GM12878 (cell line): ENCODE measurements around the gene HPCA. TPM values are rescaled to one million over a fixed set of nuclear protein-coding genes. Genes with fewer than 3 reads are reported as not detected.
"Not testable (repeated sequence)": the region's sequence is repeated elsewhere in the genome, so short reads cannot be mapped to it uniquely, and the experiment has no call there.

Experiments used
- ATAC-seq: fragments of 200-7000 bp; cut with Tn5 transposase; 3 replicates; pipeline ENCODE4 v1.9.1; 2020; ENCODE audit warnings: mild to moderate bottlenecking, moderate library complexity
- BruUV-seq: library from RNA; stranded (reverse); fragments of 400-500 nt; replicated peaks from 2 replicates; lab custom pipeline; 2021; lab: Mats Ljungman, UMichigan
- CTCF ChIA-PET: fragments of 300-600 bp; sonication (Branson Sonifier 250); formaldehyde crosslinking; extraction: SDS; loops from one replicate; lab custom pipeline; 2021; ENCODE audit warnings: inconsistent platforms; lab: Yijun Ruan, JAX
- POLR2A ChIA-PET: fragments of 350-600 bp; formaldehyde crosslinking; extraction: SDS; loops from one replicate; lab custom pipeline; 2021; ENCODE audit warnings: inconsistent platforms; lab: Charles Lee
- RAD21 ChIA-PET: fragments of 300-600 bp; sonication (Branson Sonifier 250); formaldehyde crosslinking; loops from one replicate; lab custom pipeline; 2023; ENCODE audit warnings: antibody characterized with exemption; ENCODE audit not compliant: unreplicated experiment; lab: Charles Lee
- SMC1A ChIA-PET: fragments of 300-600 bp; sonication (Branson Sonifier 250); formaldehyde crosslinking; loops from one replicate; lab custom pipeline; 2023; ENCODE audit not compliant: unreplicated experiment, uncharacterized antibody; lab: Charles Lee
- DNase-seq: peaks from one replicate; pipeline ENCODE4 v3.0.0-alpha.2; 2011; ENCODE audit warnings: low read depth, low spot score
- FAIRE-seq: peaks from 3 replicates; lab custom pipeline; 2011; peaks lifted over from hg19 to GRCh38; lab: Jason Lieb, UNC
- H2AFZ ChIP-seq: 2 replicates; pipeline ENCODE4 v1.6.0; 2011; ENCODE audit warnings: low read depth, low read length, control low read depth; ENCODE audit not compliant: control insufficient read depth
- H3K27ac ChIP-seq: 2 replicates; pipeline ENCODE4 v1.5.1; 2011; ENCODE audit warnings: control low read depth; ENCODE audit not compliant: control insufficient read depth, insufficient read depth
- H3K27me3 ChIP-seq, 2 experiments: replicated peaks in 1 of 2; 2 replicates each; pipeline versions ENCODE4 v1.6.0 to v1.6.1; 2011; ENCODE audit warnings: low read length in 1 of 2; ENCODE audit not compliant: control insufficient read depth in 2 of 2, insufficient read depth in 2 of 2
- H3K36me3 ChIP-seq, 2 experiments: 2 replicates each; pipeline ENCODE4 v1.5.1; 2011; ENCODE audit warnings: low read length in 1 of 2; ENCODE audit not compliant: control insufficient read depth in 2 of 2, insufficient read depth in 2 of 2
- H3K4me1 ChIP-seq: 2 replicates; pipeline ENCODE4 v1.6.1; 2011; ENCODE audit warnings: mild to moderate bottlenecking, low read length, moderate library complexity, mixed read lengths; ENCODE audit not compliant: control insufficient read depth, insufficient read depth
- H3K4me2 ChIP-seq: 2 replicates; pipeline ENCODE4 v1.6.0; 2011; ENCODE audit warnings: control low read depth; ENCODE audit not compliant: control insufficient read depth, insufficient read depth
- H3K4me3 ChIP-seq: fragments of 200-600 bp; sonication (generic); 2 replicates; pipeline ENCODE4 v1.5.1; 2016
- H3K79me2 ChIP-seq: 2 replicates; pipeline ENCODE4 v1.6.0; 2011; ENCODE audit warnings: low read length; ENCODE audit not compliant: control insufficient read depth, insufficient read depth
- H3K9ac ChIP-seq: 2 replicates; pipeline ENCODE4 v1.8.0; 2011; ENCODE audit warnings: low read length, control low read depth, mixed read lengths; ENCODE audit not compliant: control insufficient read depth, insufficient read depth
- H3K9me3 ChIP-seq: replicated peaks from 3 replicates; pipeline ENCODE4 v1.5.1; 2011; ENCODE audit warnings: mild to moderate bottlenecking, low read length; ENCODE audit not compliant: control insufficient read depth, insufficient read depth
- H4K20me1 ChIP-seq: 2 replicates; pipeline ENCODE4 v1.6.0; 2011; ENCODE audit not compliant: control insufficient read depth, insufficient read depth
- HDGF ChIP-seq: fragments of 450-650 bp; IDR thresholded peaks from 2 replicates; pipeline ENCODE4 v1.6.1; 2016; ENCODE audit warnings: antibody characterized with exemption
- WGBS: methylation state at CpG from one replicate; pipeline ENCODE4 v1.1.6; 2016; ENCODE audit warnings: low lambda C conversion rate; ENCODE audit not compliant: insufficient replicate concordance, insufficient coverage; ENCODE audit errors: missing lambda C conversion rate; 5-methylcytosine and 5-hydroxymethylcytosine counted together
- in situ Hi-C: fragments of 300-500 bp; cut with MboI; formaldehyde crosslinking; loops from 9 replicates; pipeline ENCODE4 v1.14.3; 2018; ENCODE audit warnings: mixed read lengths
- intact Hi-C: fragments of 100-400 bp; cut with micrococcal nuclease; formaldehyde crosslinking; loops from one replicate; pipeline ENCODE4 v1.14.2; 2022; ENCODE audit not compliant: unreplicated experiment
- polyA plus RNA-seq, 11 experiments: library from polyadenylated mRNA; depleted of rRNA in 4 of 11; unstranded in 6 of 11; stranded (reverse) in 5 of 11; fragments of >200 nt; fragmentation: Nextera tagmentation in 4 of 11; fragmentation: Illumina TruSeq in 1 of 11; extraction: Ambion mirVana in 4 of 11; extraction: Trizol in 1 of 11; gene quantifications; 1 replicate in 1 of 11; 2 replicates in 10 of 11; pipeline versions ENCODE4 v1.2.1 to v1.2.3, GENCODE V29; 2011 to 2016; ENCODE audit warnings: inconsistent platforms in 2 of 11, missing spikeins in 2 of 11, low read depth in 1 of 11
- total RNA-seq, 4 experiments: library from RNA; depleted of rRNA in 3 of 4; stranded (reverse); fragments of >200 nt in 3 of 4; fragmentation: Illumina TruSeq in 1 of 4; extraction: Trizol in 1 of 4; gene quantifications; 2 replicates each; pipeline versions ENCODE4 v1.2.1 to v1.2.3, GENCODE V29; 2013 to 2021

The HPCA gene
- total and polyA plus RNA-seq, 10 of the 15 experiments (the other 5 are each of a cell fraction or from before 2014, with no cell fraction given) = 0.11 TPM; not detected in 9

- ChIA-PET RAD21 (no interaction called here), POLR2A (interaction anchor here (0.5 kb wide), 1 partner anchor 180 kb away, joined by 3 read pairs; no protein-coding TSS in a partner anchor), CTCF (interaction anchor here (0.9 kb wide), 1 partner anchor 209 kb away, joined by 3 read pairs; no protein-coding TSS in a partner anchor), SMC1A (interaction anchor here (1.1 to 1.2 kb wide), 3 partner anchors 23 to 150 kb away, joined by 3 read pairs; no protein-coding TSS in a partner anchor)
- Histone ChIP-seq H3K27me3 (peaks cover 3 to 6% of the 10 kb centered on the region in 2 experiments), H3K4me3 (no peak overlapping the region), H3K27ac (no peak overlapping the region), H3K4me2 (no peak overlapping the region), H3K79me2 (no peaks in the 10 kb centered on the region), H2AFZ (no peak overlapping the region), H3K9ac (no peak overlapping the region), H3K4me1 (no peaks in the 10 kb centered on the region), H3K9me3 (no peaks in the 10 kb centered on the region), H4K20me1 (no peaks in the 10 kb centered on the region), H3K36me3 (no peaks in the 10 kb centered on the region)
- BruUV-seq = no TSS peak
- no peak for FAIRE-seq
- TF ChIP-seq HDGF = no peak
- in situ Hi-C loops (no loop called here), intact Hi-C loops (no loop called here)
- WGBS = 23% methylated on average over 2 of the region's 2 CpGs
- no peak for ATAC-seq
- no peak for DNase-seq
These were observed 18.5 kb downstream of the HPCA start for GRCh38 chr1:32904797-32905196.

- intact Hi-C loops, H3K36me3 ChIP-seq, H3K4me2 ChIP-seq, H3K9me3 ChIP-seq, H2AFZ ChIP-seq, BruUV-seq, DNase-seq, H3K79me2 ChIP-seq, H3K27me3 ChIP-seq, ATAC-seq, H3K27ac ChIP-seq, POLR2A ChIA-PET, H3K9ac ChIP-seq, H3K4me3 ChIP-seq, H4K20me1 ChIP-seq, H3K4me1 ChIP-seq, in situ Hi-C loops, RAD21 ChIA-PET, FAIRE-seq: not testable (repeated sequence)
- ChIA-PET CTCF (interaction anchor here (0.9 kb wide), 1 partner anchor 208 kb away, joined by 3 read pairs; no protein-coding TSS in a partner anchor), SMC1A (interaction anchor here (1.1 to 1.2 kb wide), 2 partner anchors 24 to 149 kb away, joined by 3 read pairs; no protein-coding TSS in a partner anchor)
- WGBS = 40% methylated on average over 10 of the region's 10 CpGs
These were observed 19.3 kb downstream of the HPCA start for GRCh38 chr1:32905588-32905987.
